Hematopoietic multipotent progenitor cell (in vitro differentiated cells): ENCODE results near the gene CFI. TPM values are rescaled to one million over a fixed set of nuclear protein-coding genes. Genes with fewer than 3 reads are reported as not detected.
A peak's percentile ranks its signal among the peaks of the same experiment; 100 is the strongest.
"Not testable (repeated sequence)": the region's sequence is repeated elsewhere in the genome, so short reads cannot be mapped to it uniquely, and the experiment has no call there.

Experiments used
- DNase-seq, 3 donors: peaks; one replicate each; pipeline ENCODE4 v3.0.0-alpha.2; 2011 to 2015; ENCODE audit warnings: low read depth in 2 of 3, low spot score in 2 of 3
- total RNA-seq: library from RNA; depleted of rRNA; stranded (reverse); fragments of >200 nt; gene quantifications from one replicate; pipeline ENCODE4 v1.2.3, GENCODE V29; 2012

The CFI gene
- total RNA-seq, 1 donor: 1.6 TPM

DNA sequence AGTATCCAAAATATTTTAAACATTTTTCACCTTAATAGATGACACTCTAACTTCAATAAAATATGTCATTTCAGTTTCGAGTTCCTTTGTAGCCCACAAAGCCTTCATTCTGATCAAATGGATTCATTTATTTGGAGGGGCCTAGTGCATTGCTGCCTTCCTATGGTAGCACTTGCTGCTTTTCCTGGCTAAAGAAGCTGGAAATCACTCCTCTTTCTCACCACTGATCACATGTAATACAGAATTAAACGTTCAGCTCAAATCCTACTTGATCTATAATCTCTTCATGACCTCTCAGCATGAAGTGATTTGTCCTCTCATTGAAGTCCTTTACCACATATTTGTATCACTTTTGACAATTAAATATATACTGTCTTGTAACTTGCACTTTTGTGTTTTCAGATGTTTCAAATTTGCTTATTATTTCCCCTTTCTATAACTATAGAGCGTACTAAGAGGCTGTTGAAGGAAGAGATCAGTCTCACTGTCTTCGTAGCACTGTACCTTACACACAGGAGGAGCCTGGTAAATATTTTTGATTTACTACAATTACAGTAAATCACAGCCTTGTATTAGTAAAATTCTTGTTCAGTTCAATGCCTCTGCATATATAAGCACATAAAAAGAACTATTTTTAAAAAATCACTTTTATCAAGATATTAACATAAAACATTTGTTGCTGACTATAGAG lies 555 bp downstream of the CFI start:
- no peak for DNase-seq

DNA sequence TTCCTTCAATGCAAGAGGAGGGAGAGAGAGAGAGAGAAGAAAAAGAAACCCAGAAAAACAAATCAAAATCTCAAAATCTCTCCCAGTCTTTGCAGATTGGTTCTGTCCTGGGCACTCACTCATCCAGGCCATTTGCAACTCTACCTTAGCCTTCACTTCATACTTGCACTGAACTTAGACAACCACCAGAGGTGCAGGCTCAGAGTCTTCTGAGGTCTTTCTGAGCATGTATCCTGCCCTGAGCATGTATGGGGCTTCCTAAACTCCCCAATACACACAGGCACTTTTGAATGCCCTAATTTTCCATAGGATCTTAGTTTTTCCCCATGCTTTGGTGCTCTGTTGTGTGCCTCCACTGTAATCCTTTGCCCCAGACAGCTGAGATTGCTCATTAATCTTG lies 2.9 kb downstream of the CFI start:
- no peak for DNase-seq

DNA sequence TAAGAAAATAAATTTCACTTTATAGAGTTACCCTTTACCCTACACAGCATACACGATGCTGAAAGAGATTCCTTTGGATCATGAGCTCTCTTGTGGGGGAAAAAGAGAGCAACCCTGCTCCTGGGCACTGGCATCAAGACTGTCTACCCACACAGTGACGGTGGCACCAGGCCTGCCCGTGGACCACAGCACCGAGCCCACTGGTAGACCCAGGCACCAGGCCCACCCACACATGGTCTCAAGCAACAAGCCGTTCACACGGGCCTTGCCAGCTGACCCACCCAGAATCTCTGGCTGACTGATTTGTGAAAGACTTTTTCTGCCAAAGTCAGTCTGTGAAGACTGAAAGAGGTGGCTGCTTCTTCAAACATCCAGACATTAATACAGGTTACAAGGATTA lies 6.7 kb downstream of the CFI start:
- no peak for DNase-seq

DNA sequence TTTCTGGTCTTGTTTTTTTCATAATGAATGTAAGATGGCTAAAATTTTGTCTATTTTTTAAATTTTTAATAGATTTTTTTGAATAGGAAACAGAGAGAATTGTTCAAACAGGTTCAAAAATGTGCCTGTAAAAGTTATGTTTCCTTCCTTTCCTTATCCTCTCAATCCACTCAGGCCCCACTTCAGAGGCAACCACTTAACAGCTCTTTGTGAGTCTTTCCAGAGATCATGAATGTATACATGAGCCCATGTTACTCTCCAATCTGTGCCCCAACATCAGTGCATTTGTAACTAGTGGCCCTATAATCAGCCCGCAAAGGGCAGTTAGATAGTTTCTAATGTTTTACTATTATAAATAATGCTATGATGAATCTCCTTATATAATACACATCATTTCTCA lies 14.0 kb downstream of the CFI start:
- no peak for DNase-seq

DNA sequence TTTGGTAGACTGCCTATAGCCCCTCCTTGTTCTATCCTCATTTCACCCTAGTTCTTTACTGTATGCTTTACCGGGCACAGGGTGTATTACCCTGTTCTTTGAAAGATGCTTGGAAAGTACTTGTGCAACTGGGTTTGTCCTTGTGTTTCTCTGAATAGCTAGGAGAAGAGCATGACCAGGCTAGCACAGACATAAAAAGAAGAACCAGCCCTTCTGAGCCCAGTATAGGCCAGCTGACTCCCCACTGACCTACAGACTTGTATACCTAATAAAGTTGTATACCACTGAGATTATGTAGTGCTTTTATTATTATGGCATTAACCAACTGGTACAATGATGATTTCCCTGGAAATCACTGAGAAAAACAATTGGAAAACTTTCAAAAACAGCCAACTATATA lies 15.0 kb downstream of the CFI start:
- DNase-seq: no peak

DNA sequence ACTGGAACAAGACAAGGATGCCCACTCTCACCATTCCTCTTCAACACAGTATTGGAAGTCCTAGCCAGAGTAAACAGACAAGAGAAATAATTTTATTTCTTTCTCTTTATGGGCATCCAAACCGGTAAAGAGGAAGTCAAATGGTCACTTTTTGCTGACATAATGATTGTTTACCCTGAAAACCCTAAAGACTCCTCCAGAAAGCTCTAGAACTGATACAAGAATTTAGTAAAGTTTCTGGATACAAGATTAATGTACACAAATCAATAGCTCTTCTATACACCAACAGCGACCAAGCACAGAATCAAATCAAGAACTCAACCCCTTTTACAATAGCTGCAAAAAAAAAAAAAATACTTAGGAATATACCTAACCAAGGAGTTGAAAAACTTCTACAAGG lies 19.7 kb downstream of the CFI start:
- not testable (repeated sequence) for DNase-seq

DNA sequence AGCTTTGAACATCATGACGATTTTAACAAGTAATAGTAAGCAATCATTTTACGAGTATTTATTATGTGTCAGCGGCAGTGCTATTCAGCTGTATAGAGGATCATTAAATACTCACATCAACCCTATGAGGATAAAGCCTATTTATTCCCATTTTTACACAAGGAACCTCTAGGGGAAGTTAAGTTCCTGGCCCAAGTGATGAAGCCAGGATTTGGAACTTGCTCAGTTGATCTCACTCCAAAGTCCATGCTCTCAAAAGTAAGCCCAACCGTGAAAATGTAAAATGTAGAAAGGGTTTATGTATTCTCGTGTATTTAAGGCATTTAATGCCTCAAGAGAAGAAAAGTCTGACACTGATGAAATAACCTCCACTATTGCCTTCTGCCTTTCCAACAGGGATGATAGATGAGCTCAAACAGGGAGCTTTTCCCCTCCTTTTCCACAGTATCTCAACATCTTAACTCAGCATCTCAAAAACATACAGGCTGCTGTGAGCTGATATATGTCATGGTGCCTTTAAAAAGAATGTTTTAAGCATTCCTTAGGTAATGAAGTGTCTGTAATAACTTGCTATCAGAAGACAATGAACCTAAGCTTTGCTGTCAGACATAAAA lies 36.9 kb downstream of the CFI start:
- DNase-seq: no peak

DNA sequence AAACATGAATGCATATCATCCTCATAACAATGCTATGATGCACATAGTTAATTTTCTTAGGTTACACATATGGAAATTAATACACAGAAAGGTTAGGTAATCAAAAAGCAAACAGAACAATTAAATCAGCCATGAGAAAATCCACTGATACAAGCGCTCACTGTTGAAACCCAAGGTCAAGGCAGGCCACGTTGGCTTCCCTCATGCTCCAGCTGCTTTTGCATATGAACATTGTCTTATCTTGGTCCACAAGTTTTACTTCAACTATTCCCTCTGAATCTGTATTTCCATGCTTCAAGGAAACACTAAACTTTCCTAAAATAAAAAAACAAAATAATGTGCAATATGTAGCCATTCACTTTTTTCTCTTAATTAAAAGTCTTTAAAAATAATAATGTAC lies 37.4 kb downstream of the CFI start:
- DNase-seq: no peak

DNA sequence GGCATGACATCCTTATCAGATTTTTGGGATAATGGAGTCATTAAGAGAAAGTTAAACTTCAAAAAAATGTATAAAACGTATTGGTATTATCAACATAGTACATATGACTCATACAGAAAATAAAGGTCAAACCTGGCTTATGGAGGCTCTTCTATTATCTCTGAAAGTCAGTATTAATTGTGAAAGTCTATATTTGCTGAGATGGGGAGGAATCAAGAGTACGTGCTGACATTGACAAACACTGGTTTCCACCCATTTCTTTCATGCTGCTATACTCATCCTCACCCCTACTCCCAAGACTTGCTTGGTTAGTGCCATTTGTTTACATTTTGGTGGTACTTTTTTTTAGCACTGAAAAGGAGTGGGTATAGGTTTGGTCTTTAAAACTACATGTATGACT lies 41.1 kb downstream of the CFI start:
- no peak for DNase-seq

DNA sequence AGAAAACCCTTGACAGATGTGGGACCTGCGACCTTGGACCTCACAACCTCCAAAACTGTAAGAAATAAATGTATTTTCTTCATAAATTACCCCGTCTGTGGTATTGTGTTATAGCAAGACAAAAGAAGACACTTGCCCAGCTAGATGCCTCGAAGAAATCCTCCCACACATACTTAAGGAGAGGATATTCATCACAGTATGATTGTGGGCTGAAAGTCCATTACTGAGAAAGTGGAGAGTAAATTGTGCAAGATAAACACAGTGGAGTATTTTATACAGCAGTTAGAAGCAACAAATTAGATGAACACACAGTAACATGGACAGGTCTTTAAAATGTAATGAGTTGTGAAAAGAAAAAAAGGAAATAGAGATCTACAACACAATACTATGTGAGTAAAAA lies 46.1 kb downstream of the CFI start:
- no peak for DNase-seq

DNA sequence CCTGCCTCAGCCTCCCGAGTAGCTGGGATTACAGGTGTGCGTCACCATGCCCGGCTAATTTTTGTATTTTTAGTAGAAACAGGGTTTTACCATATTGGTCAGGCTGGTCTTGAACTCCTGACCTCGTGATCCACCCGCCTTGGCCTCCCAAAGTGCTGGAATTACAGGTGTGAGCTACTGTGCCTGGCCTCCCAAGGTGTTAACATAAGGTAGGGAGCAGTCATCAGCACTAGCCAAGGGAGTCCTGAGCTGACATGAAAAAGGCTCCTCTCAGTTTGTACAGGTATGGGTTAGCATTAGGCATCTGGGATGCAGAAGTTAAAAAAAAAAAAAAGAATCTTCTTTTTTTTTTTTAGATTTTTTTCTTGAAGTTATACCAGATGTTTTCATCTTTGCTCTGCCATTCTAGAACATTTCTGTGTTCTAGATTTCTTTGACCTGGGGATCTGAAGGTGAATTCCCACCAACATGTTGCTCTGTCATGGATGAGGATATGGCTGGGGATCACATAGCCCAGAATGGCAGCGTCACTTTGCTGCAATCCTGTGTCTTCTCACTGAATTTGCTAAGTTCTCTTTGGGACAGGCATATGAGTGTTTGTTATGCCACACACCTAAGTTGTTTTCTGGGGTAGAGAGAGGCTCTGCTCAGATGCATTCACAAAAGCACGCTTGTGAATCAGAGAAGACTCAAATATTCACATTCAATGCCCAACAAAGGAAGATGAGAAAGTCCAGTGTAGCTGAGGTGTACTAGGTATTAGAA lies 47.5 kb downstream of the CFI start:
- peak in 1 of 3 donors; percentile 24 for DNase-seq

DNA sequence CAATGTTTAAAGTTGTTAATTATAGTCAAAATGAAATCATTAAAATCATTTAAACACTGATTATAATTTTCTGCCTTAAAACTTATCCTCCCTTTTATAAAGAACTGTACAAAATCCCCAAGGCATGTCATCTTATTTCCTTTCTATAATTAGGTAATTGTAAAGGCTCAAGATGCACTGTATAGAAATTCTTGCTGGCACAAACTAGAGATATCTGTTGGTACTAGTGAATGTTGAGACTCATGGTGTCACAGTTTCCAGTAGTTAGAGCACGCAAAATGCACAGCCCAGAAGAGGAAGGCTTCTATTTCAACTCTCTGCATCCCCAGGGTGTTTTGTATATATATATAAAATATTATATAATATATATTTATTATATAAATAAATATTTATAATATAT lies 49.3 kb downstream of the CFI start:
- DNase-seq: peak in 1 of 3 donors; percentile 11

DNA sequence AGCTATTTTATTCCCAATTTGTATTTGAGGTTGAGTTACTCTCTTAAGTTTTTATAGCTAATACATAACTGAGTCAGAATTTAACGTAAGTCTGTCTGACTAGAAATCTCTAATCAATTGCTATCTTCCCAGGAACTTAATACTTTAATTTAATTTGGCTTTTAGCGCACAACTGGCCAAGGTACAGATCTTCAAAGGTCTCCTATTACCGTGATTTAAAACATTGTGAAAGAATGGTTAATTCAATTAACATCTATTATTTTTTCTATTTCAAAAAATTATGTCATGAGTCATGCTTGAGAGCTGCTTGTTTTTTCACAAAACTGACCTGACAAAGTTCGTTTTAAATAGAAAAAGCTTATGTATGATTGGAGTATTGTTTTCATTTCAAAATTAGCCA lies 49.9 kb downstream of the CFI start:
- DNase-seq: no peak

DNA sequence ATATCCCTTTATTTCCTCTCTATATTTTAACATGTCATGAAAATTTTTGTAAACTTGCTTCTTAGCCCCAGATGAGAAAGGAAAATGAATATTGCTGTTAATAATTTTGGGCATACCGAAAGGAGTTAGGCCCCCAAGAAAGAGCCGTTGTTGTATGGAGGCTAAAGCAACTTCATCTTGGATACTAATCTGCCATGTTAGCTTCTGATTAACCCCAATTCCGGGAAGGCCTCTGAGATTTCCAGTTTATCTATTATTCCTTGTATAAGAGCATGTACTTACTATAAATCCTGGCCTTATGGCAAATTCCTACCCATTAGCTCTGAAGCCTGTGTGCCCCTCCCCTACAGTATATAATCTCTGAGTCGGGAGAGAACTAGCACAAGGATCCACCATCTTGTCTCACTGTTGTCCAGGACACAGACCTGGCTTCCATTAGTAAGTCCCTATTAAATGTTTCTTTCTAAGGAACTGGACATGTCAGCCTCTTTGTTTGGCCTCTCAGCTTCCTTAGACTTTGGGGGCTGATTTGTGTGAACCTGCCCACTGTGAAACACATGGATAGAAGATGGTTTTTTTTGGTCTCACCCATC lies 51.1 kb downstream of the CFI start:
- no peak for DNase-seq

DNA sequence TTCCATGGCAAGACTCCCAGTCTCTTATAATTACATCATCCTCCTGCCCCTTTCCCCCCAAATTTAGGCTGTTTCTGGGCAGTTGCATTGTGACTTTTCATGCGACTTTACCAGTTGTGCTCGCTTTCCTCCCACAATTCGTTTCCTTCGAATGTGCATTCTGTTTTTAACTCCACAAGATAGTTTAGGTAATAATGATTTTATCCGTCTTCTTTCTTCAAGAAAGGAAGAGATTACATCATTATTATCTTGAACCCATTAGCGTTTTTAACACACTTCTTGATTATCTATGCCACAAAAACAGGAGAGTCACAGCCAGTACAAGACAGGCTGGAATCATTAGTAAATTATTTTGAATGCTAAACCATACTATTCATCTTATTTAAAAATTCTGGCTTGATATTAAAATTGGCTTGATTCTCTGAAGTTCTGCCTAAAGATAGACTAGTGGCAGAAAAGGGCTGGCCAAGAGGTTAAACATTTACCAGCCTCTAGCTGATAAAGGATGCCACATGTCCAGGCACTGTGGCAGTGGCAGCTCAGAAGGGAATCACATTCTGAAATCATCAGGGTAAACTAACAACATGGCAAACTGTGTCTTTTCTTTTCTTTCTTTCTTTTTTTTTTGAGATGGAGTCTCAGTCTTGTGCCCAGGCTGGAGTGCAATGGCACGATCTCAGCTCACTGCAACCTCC lies 52.3 kb downstream of the CFI start:
- no peak for DNase-seq

DNA sequence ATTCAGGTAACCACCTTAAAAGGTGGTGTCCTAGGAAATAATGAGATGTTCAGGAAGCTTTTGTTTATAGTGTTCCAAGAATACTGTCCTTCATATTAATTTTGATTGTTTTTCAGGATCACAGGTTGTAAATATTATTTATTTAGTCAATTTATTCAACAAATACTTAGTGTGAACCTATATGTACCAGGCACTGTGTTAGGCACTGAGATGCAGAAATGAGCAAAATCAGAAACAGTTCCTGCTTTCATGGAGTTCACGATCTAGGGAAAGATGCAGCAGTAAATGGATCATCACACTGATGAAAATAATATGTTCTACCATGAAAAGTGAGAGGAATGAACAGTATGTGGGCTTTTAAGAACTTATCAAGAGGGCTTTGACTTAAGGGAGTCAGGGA lies 53.7 kb downstream of the CFI start:
- DNase-seq: no peak

DNA sequence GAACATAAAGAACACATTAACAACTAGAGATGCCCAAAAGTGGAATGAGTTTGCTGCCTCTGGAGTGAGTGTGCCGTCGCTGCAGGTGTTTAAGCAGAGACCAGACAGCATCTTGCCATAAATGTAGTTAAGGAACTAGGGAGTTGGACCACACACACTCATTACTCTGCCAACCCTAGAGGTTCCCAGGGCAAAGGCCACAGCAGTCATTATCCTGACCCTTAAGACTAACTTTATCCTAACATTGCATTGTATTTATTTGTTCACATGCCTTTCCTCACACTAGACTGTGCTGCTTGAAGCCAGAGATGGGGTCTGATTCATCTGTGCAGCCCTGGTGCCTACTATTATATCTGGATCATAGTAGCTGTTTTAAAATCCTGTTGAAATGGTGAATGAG lies 55.1 kb downstream of the CFI start:
- DNase-seq: no peak

DNA sequence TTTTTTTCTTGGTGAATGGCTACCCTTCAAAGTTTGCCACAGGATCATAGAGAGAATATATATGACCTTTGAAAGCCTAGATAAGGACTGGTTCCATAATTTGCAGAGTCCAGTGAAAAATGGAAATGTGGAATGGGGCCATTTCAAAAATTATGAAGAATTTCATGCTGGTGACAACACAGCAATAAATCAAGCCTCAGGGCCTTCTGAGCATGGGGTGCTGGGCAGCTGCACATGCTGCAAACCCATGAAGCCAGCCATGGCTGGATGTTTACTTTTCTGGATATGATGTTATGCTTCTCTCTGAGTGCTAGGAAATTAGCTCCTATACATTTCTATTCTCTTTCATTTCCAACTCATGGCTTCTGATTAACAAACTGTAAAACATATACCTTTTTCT lies 56.0 kb downstream of the CFI start:
- DNase-seq: no peak

DNA sequence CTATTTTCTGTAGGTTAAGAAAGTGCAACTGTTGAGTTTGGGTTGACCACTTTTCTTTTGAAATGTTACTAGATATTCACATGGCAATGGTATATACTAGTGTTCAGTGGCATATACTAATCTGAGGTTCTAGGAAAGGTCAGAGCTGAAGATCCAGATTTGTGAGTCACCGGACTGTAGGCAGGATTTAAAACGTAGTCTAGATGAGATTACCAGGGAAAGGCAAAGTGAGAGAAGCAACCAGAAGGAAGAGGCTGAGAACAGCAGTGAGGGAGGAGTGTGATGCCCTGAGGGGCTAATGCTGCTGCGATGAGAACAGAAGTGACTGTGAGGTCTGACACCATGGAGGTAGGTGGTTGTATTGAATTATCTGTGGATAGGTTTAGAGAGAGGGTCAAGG lies 62.3 kb downstream of the CFI start:
- DNase-seq: no peak

DNA sequence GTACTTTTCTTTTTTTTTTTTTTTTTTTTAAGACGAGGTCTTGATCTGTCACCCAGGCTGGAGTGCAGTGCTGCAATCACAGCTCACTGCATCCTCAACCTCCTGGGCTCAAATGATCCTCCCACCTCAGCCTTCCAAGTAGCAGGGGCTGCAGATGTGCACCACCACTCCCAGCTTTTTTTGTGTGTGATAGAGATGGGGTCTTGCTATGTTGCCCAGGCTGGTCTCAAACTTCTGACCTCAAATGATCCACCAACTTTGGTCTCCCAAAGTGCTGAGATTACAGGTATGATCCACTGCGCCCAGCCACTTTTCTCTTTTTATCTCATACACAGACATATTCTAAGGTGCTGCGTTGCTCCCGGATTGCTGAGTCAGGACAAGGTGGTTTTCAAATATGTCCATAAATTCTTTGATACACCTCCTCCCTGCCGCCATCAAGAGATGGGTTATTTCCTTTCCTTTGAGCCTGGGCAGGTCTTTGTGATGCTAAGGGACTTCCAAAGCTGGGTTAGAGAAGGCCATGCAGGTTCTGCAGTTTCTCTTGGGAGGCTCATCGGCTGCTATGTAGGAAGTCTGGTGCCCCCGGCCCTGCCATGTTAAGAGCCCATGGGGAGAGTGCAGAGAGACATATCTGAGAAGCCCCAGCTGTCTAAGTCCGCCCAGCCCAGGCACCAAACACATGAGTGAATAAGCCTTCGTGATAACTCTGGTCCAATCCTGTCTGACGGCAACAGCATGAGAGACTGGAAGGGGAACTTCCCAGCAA lies 63.5 kb downstream of the CFI start:
- no peak for DNase-seq
